HepG2 (cell line): ENCODE measurements around the gene RNF4. TPM values are rescaled to one million over a fixed set of nuclear protein-coding genes. Genes with fewer than 3 reads are reported as not detected.

Source experiments
- HDAC2 ChIP-seq: sonication (generic); formaldehyde crosslinking; IDR thresholded peaks from 2 replicates; pipeline ENCODE4 v1.4.0; 2020; ENCODE audit warnings: missing genetic modification reagents
- IKZF1 ChIP-seq: fragments of 450-650 bp; IDR thresholded peaks from 2 replicates; pipeline ENCODE4 v1.7.1; 2016
- KDM6A ChIP-seq: IDR thresholded peaks from 2 replicates; pipeline ENCODE4 v1.6.1; 2016; ENCODE audit warnings: low read depth
- MEF2D ChIP-seq: sonication (generic); formaldehyde crosslinking; IDR thresholded peaks from 2 replicates; pipeline ENCODE4 v1.5.1; 2020; ENCODE audit warnings: mild to moderate bottlenecking, missing genetic modification reagents
- MLXIP ChIP-seq: sonication (generic); formaldehyde crosslinking; IDR thresholded peaks from 2 replicates; pipeline ENCODE4 v1.9.0; 2021; ENCODE audit warnings: missing genetic modification reagents, borderline replicate concordance
- NCOA2 ChIP-seq: sonication (generic); formaldehyde crosslinking; IDR thresholded peaks from 2 replicates; pipeline ENCODE4 v1.8.0; 2022; ENCODE audit warnings: inconsistent platforms
- PBX2 ChIP-seq: IDR thresholded peaks from 2 replicates; pipeline ENCODE4 v1.6.1; 2016; ENCODE audit warnings: control low read depth
- RFXAP ChIP-seq: sonication (generic); formaldehyde crosslinking; IDR thresholded peaks from 2 replicates; pipeline ENCODE4 v1.4.0; 2020; ENCODE audit warnings: missing genetic modification reagents, borderline replicate concordance
- RNF219 ChIP-seq: sonication (generic); formaldehyde crosslinking; IDR thresholded peaks from 2 replicates; pipeline ENCODE4 v1.5.0; 2020; ENCODE audit warnings: mild to moderate bottlenecking, missing genetic modification reagents
- SP140L ChIP-seq: sonication (generic); formaldehyde crosslinking; IDR thresholded peaks from 2 replicates; pipeline ENCODE4 v1.4.0; 2020; ENCODE audit warnings: missing genetic modification reagents, borderline replicate concordance
- TFDP2 ChIP-seq: sonication (generic); formaldehyde crosslinking; IDR thresholded peaks from 2 replicates; pipeline ENCODE4 v1.4.0; 2020; ENCODE audit warnings: missing genetic modification reagents
- TMF1 ChIP-seq: sonication (generic); formaldehyde crosslinking; IDR thresholded peaks from 2 replicates; pipeline ENCODE4 v1.8.1; 2022; ENCODE audit warnings: low read depth, missing genetic modification reagents
- ZBTB46 ChIP-seq: sonication (generic); formaldehyde crosslinking; IDR thresholded peaks from 2 replicates; pipeline ENCODE4 v1.4.0; 2020; ENCODE audit warnings: mild to moderate bottlenecking, missing genetic modification reagents, borderline replicate concordance
- ZNF260 ChIP-seq: sonication (generic); formaldehyde crosslinking; IDR thresholded peaks from 2 replicates; pipeline ENCODE4 v1.4.0; 2020; ENCODE audit warnings: missing genetic modification reagents, low read depth, mild to moderate bottlenecking, borderline replicate concordance
- ZNF350 ChIP-seq: sonication (generic); formaldehyde crosslinking; IDR thresholded peaks from 2 replicates; pipeline ENCODE4 v1.4.0; 2020; ENCODE audit warnings: mild to moderate bottlenecking, low read depth, missing genetic modification reagents, borderline replicate concordance
- ZNF451 ChIP-seq: sonication (generic); formaldehyde crosslinking; IDR thresholded peaks from 2 replicates; pipeline ENCODE4 v1.5.0; 2020; ENCODE audit warnings: mild to moderate bottlenecking, missing genetic modification reagents
- ZNF576 ChIP-seq: sonication (generic); formaldehyde crosslinking; IDR thresholded peaks from 2 replicates; pipeline ENCODE4 v1.4.0; 2020; ENCODE audit warnings: mild to moderate bottlenecking, missing genetic modification reagents
- polyA plus RNA-seq, 8 experiments: library from polyadenylated mRNA; depleted of rRNA in 3 of 8; stranded (reverse) in 7 of 8; unstranded in 1 of 8; fragments of >200 nt; fragmentation: Illumina TruSeq in 4 of 8; extraction: Trizol in 4 of 8; gene quantifications; 2 replicates each; pipeline versions ENCODE4 v1.2.1 to v1.2.3, GENCODE V29; 2011 to 2016; ENCODE audit warnings: low read depth in 4 of 8, missing spikeins in 1 of 8, mixed read lengths in 1 of 8; ENCODE audit not compliant: insufficient read depth in 1 of 8
- total RNA-seq, 5 experiments: library from RNA; depleted of rRNA; stranded (reverse); fragments of >200 nt; fragmentation: Illumina TruSeq; extraction: Trizol; gene quantifications; 2 replicates each; pipeline ENCODE4 v1.2.3, GENCODE V29; 2016; ENCODE audit warnings: low read depth in 1 of 5
- TF ChIP-seq, protein P1 (sequence below): sonication (generic); formaldehyde crosslinking; IDR thresholded peaks from 2 replicates; pipeline ENCODE4 v1.9.0; 2021; ENCODE audit warnings: missing genetic modification reagents, borderline replicate concordance

Gene RNF4
- total and polyA plus RNA-seq, 2 of the 13 experiments (the other 11 are each of a cell fraction or from before 2014, with no cell fraction given) = 38.1 to 45.1 TPM

DNA sequence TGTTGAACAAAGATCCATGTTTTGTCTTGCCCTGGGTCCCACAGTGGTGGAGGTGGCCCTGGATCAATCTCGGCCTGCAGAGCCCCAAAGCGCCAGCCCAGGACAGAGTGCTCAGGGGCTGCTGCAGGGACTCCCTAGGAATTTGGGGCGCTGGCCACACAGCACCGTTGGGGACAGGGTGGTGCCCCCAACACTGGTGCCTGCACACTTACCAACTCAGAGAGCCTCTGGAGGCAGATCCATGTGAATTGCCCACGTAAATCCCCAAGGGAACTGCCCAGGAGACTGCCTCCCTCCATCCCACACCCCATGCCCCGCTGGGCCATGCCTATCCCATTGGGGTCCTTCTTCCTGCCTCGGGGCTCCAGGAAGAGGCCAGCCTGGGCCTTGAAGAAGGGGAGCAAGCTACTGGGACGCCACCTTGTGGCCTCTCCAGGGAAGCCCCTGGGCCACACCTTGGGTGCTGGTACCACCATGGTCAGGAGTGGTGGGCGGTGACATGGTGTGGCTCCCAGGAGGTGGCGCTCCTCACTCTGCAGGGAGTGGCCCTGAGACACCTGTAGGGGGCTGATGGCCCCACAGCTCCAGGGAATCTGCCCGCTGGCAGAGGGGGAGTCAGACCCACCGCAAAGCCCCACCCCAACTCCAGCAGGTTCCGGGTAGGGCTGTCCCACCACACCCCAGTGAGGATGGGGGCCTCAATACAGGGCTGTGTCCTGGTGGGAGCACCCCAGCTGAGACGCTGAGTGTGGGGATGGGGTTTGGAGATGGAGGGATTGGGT lies 27.3 kb upstream of the RNF4 start (continued):
- TF ChIP-seq RNF219 (CRISPR knock-in tag) (no peak), MEF2D (CRISPR knock-in tag) (peak; percentile 50; the same call in 1 of the 2 replicates), IKZF1 (no peak), SP140L (no peak), TFDP2 (CRISPR knock-in tag) (no peak), MLXIP (CRISPR knock-in tag) (no peak), ZNF576 (CRISPR knock-in tag) (no peak), PBX2 (CRISPR knock-in tag) (no peak), ZNF350 (CRISPR knock-in tag) (peak; percentile 76; the same call in 1 of the 2 replicates), KDM6A (no peak), RFXAP (CRISPR knock-in tag) (no peak), TMF1 (CRISPR knock-in tag) (no peak), ZNF260 (CRISPR knock-in tag) (0 out of 2 replicates have a peak, but pooled peaks have one; percentile 63), HDAC2 (CRISPR knock-in tag) (peak; percentile 38; the same call in 1 of the 2 replicates), ZBTB46 (CRISPR knock-in tag) (no peak), NCOA2 (CRISPR knock-in tag) (no peak), ZNF451 (CRISPR knock-in tag) (0 out of 2 replicates have a peak, but pooled peaks have one; percentile 39)
- TF ChIP-seq, protein P1, sequence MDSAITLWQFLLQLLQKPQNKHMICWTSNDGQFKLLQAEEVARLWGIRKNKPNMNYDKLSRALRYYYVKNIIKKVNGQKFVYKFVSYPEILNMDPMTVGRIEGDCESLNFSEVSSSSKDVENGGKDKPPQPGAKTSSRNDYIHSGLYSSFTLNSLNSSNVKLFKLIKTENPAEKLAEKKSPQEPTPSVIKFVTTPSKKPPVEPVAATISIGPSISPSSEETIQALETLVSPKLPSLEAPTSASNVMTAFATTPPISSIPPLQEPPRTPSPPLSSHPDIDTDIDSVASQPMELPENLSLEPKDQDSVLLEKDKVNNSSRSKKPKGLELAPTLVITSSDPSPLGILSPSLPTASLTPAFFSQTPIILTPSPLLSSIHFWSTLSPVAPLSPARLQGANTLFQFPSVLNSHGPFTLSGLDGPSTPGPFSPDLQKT (CRISPR knock-in tag) = no peak
